Fibroblast of pulmonary artery (primary cell): Measurements from ENCODE around the gene COPS2.
"Not testable (repeated sequence)": the region's sequence is repeated elsewhere in the genome, so short reads cannot be mapped to it uniquely, and the experiment has no call there.

Experiments
- DNase-seq: peaks from one replicate; pipeline ENCODE4 v3.0.0-alpha.2; 2010; ENCODE audit warnings: low read depth
- H3K4me3 ChIP-seq: replicated peaks from 2 replicates; pipeline ENCODE4 v1.5.1; 2011; ENCODE audit warnings: low read depth, mild to moderate bottlenecking, control low read depth, low read length, moderate library complexity
- TF ChIP-seq, protein P1 (sequence below): IDR thresholded peaks from 2 replicates; pipeline ENCODE4 v1.5.1; 2011; ENCODE audit warnings: mild to moderate bottlenecking, control low read depth, low read length, inconsistent platforms; ENCODE audit errors: missing control alignments

Gene COPS2

DNA sequence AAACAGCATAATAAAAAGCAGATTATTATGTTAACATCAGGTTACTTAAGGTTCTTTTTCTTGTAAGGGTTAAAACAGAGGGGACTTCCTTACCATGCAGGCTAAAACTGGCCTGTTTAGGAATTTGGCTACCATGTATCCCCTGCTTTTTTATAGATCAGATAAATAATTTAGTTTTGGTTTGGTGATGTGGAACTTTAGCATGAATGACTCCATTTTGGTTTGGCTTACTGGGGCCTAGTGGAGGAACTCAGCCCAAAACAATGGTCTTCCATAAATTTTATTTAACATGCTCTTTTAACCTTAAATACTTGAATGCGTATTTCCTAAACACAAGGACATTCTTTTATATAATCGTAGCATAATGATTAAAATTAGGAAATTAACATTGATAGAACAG, 33.5 kb upstream of the COPS2 start:
- TF ChIP-seq, protein P1, sequence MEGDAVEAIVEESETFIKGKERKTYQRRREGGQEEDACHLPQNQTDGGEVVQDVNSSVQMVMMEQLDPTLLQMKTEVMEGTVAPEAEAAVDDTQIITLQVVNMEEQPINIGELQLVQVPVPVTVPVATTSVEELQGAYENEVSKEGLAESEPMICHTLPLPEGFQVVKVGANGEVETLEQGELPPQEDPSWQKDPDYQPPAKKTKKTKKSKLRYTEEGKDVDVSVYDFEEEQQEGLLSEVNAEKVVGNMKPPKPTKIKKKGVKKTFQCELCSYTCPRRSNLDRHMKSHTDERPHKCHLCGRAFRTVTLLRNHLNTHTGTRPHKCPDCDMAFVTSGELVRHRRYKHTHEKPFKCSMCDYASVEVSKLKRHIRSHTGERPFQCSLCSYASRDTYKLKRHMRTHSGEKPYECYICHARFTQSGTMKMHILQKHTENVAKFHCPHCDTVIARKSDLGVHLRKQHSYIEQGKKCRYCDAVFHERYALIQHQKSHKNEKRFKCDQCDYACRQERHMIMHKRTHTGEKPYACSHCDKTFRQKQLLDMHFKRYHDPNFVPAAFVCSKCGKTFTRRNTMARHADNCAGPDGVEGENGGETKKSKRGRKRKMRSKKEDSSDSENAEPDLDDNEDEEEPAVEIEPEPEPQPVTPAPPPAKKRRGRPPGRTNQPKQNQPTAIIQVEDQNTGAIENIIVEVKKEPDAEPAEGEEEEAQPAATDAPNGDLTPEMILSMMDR, result no peak
- no peak overlapping the region for H3K4me3 ChIP-seq
- no peak for DNase-seq

GRCh38 chr15:49187549-49188245, 32.3 kb upstream of the COPS2 start:
- H3K4me3 ChIP-seq, result no peak overlapping the region
- DNase-seq, result peak; percentile 30
- TF ChIP-seq, protein P1, result no peak

DNA sequence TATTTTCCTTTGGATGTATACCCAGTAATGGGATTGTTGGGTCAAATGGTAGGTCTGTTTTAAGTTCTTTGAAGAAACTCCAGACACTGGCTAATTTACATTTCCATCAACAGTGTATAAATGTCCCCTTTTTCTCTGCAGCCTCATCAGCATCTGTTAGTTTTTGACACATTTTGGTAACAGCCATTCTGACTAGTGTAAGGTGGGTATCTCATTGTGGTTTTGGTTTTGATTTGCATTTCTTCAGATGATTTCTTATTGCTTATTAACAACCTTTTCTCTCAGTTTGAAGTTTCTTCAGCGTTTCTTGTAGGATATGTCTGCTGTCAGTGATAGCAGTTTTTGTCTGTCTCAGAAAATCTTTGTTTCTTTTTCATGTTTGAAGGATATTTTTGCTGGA, 30.1 kb upstream of the COPS2 start:
- no peak for DNase-seq
- TF ChIP-seq, protein P1, result no peak
- no peak overlapping the region for H3K4me3 ChIP-seq

- DNase-seq, result not testable (repeated sequence)
Observed at GRCh38 chr15:49183741-49184140, 28.3 kb upstream of the COPS2 start.

DNA sequence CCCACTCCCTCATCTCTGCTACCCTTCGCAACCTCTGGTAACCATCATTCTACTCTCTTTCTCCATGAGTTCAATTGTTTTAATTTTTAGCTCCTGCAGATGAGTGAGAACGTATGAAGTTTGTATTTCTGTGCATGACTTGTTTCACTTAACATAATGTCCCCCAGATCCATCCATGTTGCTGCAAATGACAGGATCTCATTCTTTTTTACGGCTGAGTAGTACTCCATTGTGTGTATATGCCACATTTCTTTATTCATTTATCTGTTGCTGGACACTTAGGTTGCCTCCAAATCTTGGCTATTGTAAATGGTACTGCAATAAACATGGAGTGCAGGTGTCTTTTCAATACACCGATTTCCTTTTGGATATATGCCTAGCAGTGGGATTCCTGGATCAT, 26.7 kb upstream of the COPS2 start:
- DNase-seq, result no peak
- H3K4me3 ChIP-seq, result no peak overlapping the region

More at GRCh38 chr15:49183741-49184140, 28.3 kb upstream of the COPS2 start:
- H3K4me3 ChIP-seq, result not testable (repeated sequence)

DNA sequence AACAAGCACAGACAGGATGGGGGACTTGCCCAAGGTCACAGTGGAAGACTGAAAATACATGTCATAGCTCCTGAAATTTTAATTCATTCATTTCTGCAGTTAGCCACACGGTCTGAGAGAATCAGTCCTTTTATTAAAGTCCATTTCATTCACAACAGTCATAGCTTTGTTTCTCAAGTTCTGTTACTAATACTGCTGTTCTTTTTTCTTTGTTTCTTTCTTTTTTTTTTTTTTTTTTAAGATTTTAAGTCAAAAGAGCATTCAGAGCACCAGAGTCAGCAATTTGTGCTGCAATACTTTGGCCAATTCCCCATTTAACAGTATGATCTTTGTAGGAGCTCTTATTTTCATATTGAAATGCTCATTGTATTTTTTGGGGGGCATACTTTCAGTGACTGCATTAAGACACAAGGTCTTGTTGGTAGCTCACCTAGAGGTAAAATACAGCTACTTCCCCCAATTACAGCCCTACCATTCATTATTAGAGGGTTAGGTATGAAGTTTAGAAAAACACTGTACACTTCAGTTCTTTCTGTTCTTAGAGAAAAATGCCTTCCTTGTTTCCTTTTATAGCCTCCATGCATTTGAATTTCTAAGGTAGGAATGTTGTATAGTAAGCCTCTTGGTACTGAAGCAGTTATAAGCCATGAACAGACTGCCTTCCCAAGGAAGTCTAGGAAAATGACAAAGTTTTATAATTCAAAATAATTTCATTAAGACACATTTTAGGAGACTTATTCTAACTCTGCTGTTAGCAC, 24.2 kb upstream of the COPS2 start:
- TF ChIP-seq, protein P1, result no peak
- no peak overlapping the region for H3K4me3 ChIP-seq
- no peak for DNase-seq

More for the DNA sequence above, 26.7 kb upstream of the COPS2 start:
- TF ChIP-seq, protein P1, result no peak

GRCh38 chr15:49178497-49178896, 23.1 kb upstream of the COPS2 start:
- no peak overlapping the region for H3K4me3 ChIP-seq
- TF ChIP-seq, protein P1, result no peak
- DNase-seq, result no peak

DNA sequence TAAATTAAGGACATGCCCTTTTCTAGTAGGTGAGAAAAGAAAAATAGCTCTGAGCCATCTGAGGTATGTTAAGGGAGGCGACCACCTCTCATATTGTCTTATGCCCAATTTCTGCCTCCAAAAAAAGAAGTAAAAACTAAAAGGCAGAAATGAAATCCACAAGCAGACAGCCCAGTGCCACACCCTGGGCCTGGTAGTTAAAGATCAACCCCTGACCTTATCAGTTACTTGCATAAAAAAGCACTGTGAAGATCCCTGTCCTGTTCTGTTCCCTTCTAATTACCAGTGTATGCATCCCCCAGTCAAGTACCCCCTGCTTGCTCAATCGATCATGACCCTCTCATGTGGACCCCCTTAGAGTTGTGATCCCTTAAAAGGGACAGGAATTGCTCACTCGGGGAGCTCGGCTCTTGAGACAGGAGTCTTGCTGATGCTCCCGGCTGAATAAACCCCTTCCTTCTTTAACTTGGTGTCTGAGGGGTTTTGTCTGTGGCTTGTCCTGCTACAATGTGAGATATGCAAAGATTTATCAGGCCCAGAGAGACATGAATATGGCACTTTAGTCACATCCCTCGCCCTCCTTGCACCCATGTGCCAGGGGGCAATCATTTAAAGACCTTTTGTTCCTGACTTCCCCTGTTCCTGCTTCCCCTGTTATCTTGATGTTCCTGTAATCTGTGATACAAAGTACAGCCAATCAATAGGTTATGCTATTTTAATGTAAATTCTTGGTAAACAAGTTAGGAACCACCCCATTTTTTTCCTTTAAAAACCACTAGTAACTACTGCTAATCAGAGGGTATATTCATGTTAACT, 20.4 kb upstream of the COPS2 start:
- H3K4me3 ChIP-seq, DNase-seq: not testable (repeated sequence)
